Putamen (tissue), 1 donor: Measurements from ENCODE around the gene PIEZO1.

Source experiments
- DNase-seq: peaks from one replicate; pipeline ENCODE4 v3.0.0-alpha.2; 2016; ENCODE audit warnings: low spot score

PIEZO1 gene

DNA sequence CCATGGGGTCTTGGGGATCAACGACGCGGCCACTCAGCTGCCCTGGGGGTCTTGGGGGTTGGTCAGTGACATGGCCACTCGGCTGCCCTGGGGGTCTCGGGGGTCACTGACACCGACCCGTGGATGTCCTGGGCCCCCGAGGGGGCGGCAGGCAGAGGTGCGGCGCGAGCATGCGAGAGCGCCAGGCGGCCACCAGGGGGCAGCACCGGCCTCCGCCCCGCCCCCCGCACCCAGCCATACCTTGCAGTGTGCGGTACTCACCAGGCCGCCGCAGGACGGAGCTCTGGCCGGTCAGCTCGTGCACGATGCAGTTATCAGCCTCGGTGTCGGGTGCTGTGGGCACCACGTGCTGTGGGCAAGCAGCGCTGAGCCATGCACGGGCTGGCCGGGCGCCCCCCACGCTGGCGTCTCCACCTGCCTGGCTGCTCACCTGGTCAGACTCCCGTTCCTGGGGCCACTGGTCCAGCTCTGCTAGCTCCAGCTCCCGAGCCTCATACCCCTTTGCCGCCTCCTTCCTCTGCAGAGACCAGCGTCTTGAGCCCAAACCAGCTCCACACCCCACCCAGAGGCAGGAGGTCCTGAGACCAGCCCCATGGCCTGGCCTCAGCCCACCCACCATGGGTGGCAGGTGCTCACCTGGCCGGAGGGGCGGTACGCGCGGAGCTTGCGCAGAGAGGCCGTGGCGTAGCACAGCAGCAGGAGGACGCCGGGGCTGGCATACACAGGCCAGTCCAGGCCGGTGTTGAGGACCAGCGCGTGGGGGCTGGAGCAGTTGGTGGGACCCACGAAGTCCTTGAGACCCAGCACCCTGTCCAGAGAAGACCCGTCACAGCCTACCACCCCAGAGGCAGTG, 47.5 kb downstream of the PIEZO1 start:
- no peak for DNase-seq

DNA sequence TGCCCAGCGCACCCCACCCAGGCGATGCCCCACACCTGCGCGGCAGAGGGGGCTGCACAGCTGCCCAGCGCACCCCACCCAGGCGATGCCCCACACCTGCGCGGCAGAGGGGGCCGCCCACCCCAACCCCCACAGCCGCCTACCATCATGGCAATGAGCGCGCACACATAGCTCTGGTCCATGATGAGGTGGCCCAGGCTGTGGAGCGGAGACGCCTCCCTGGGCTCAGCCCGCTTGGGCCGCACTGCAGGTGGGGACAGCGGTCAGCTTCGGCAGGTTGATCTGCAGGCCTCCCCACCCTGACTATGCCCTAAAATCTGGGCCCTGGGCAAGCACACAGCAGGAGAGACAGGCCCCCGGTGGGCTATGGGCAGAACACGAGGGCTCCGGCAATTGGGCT, 48.5 kb downstream of the PIEZO1 start:
- DNase-seq = no peak

DNA sequence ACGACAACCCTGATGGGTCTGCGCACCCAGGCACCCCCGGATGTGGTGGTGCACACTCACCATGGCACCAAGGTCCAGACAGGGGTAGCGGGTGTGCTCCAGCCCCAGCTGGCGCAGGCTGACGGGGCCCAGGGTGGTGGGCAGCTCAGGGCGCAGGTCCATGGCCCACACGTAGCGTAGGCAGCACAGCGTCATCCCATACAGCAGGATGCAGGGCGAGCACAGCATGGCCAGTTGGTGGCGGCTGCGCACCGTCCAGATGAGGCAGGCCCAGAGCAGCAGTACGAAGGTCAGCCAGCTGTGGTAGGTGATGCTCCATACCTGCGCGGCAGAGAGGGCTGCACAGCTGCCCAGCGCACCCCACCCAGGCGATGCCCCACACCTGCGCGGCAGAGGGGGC, 48.9 kb downstream of the PIEZO1 start:
- no peak for DNase-seq

DNA sequence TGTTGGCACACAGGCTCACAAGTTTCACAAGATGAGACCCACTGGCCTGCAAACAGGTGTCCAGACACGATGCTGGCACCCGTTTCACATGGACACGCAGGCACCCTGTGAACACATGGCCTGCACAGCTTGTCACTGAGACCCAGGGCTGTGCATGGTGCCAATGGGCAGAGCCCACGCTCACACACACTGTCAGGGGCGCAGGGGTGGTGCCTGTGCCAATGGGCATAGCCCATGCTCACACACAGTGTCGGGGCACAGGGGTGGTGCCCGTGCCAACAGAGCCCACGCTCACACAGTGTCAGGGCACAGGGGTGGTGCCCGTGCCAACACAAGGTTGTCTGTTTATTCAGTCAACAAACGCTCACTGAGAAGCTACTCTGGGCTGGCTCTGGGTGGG, 49.4 kb downstream of the PIEZO1 start:
- DNase-seq = no peak

DNA sequence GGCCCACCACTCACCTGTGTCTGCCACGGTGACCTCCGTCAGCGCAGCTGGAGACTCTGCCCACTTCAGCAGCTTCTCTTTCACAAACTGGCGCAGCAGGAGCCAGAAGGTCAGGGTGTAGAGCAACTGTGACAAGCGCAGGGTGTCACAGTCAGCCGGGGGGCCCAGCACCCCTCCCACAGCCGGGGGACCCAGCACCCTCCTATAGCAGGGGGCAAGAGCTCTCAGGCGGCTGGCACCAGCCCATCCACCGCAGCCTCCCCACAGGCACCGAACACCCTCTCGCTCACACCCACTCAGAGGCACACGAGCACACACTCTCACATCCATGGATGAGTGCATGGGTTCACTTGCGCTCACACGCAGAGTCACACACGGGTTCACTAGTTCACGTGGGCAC, 49.9 kb downstream of the PIEZO1 start:
- no peak for DNase-seq

DNA sequence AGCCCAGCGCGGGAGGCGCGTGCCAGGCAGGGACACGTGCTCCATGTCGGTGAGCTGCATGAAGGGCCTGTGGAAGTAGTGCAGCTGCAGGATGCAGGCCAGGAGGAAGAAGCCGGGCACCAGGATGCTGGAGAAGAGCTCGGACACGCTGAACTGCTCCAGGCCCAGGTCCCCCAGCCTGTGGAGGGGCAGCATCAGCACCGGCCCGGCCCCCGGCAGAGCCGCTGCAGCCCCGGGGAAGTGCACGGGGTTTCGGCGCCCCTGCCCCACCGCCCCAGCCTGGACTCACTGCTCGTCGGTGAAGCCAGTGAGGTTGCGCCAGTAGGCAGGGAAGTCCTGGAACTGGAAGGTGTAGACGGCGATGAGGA, 50.7 kb downstream of the PIEZO1 start:
- no peak for DNase-seq

DNA sequence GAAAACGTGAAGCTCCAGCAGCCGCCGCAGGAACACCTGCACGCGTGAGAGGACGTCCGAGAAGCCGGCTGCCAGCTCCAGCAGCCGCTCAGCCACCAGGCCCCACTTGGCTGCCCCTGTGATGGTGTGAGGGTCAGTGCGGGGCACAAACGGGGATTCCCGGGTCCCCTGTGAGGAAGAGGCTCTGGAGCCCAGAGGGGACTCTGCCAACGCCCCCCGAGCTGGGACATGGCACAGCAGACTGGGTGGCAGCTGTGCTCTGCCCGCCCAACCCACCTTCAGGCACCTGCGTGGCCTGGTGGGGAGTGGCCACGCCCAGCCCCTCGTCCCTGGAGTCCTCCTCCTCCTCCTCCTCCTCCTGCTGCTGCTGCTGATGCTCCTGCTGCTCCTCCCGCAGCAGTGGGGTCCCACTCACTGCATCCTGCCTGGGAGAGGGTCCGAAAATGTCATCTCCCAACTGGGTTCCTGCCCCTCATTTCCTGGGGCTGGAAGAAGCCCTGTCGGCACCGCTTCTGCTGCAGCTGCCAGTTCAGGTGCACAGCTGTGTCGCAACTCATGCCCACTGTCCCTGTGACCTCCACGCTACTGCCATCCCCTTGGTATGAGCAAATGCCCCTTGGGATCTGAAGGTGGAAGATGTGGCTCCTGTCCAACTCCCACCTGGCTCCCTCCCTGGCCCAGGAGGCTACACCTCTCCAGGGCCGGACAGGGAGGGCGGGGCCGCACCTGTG, 51.2 kb downstream of the PIEZO1 start:
- no peak for DNase-seq

DNA sequence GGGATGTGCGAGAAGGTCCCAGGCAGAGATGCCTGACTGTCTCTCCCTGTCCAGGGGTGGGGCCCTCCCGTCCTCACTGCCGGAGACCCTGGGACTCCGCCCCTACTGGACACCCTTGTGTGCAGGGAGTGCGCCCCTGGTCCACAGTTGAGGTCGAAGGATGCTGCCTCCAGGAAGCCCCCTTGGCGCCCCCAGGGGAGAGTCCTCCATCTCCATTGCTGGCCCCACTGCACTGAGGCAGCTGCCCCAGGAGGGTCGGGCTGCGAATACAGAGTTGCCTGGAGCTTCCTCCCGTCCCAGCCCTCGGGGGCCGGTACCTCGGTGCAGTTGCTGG, 52.1 kb downstream of the PIEZO1 start:
- no peak for DNase-seq

DNA sequence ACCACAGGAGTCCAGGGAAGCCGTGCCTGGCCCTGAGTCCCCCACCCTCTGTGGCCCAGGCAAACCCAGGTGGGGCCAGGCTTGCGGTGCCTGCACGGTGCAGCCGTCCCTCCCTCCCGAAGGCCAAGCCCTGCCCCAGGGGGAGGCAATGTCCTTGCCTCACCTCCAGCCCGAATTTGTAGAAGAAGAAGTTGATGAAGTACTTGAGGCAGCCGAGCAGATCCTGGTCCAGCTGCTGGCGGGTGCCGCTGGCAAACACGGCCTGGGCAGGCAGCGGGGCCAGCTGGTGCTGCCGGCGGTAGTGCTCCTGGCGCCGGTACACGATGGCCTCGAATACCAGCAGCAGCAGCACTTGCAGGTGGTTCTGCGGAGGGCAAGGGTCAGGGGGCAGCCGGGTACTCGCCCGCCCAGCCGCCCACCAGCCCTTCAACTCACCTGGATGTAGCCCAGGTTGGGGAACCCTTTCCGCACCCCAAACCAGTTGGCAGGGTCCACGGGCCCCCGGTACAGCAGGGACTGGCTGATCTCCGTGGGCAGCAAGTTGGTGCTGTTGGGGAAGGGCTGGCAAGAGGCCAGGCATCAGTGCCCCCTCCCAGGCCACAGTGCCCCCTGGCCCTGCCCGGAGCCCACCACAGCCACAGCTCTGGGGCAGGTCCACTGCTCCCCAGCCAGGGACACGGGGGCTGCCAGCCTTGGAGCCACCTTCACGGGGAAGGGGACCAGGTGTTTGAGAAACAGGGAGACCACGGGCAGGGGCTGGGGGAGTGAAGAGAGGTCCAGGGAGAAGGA, 52.7 kb downstream of the PIEZO1 start:
- DNase-seq = no peak

DNA sequence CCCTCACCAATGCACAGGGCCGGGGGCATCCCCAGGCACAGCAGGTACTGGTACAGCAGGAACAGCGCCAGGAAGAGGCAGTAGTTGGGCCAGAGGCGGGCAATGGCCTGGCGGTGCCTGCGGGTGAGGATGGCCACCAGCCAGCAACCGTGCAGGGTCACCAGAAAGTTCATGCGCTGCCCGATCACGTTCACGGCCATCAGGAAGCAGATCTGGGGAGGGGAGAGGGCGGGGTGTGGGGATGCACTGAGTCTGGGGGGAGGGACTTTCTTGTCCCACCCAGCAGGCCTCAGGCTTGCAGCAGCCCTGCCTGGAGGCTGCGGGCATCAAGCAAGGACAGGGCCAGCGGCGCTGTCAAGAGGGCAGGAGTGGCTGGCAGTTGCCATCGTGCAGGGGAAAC, 53.3 kb downstream of the PIEZO1 start:
- no peak for DNase-seq

DNA sequence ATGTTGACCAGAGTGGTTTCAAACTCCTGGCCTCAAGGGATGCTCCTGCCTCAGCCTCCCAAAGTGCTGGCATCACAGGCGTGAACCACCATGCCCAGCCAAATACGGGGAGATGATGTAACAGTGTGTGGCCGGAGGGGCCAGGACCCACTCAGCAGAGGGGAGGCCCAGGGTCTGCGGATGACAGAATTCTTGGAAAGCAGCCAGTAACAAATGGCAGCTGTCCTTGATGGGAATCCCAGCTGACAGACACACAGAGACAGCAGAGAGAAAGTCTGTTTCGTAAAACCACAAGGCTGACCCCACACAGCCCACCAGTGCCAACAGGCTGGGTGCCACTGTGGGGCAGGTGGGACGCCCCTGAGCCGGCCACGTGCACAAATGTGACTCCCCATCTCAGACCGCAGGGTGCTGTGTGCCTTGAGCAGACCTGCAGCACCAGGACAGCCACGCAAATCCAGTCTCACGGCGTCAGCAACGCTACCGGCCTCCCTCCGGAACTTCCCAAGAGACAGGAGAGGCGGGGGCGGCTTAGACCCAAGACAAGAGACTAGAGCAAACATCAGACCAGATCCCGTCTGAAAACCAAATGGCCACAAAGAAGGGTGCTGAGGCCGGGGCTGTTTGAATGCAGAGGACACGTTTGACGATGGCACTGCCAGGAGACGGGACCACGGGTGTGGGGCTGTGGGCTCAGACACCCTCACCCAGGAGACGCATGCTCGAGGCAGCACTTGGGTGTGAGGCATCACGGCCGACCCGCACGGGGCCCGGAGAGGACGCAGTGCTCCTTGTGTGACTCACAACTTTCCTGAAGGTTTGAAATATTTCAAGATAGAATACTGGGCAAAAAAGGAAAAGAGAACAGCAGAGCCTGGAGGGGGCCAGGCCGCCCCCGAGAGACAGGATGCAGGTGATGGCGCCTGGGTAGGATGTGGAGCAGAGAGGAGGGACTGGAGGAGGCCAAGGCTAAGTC, 54.1 kb downstream of the PIEZO1 start:
- DNase-seq = no peak

DNA sequence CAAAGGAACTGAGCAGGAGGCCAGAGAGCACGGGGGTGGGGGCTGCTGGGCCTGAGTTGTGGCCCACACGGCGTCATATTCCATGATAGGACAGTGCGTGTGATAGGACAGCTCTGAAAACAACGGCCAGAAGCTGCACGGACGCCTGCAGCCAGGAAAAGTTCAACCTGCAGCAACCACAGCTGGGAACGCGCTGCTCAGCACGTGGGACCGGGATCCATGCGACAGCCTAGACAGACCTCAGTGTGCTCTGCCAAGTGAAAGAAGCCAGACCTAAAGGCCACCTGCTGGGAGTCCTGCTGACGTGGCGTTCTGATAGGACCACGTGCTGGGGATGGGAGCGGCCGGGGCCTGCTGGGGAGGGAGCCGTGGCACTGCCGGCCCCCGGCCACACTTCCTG, 57.1 kb downstream of the PIEZO1 start:
- no peak for DNase-seq

DNA sequence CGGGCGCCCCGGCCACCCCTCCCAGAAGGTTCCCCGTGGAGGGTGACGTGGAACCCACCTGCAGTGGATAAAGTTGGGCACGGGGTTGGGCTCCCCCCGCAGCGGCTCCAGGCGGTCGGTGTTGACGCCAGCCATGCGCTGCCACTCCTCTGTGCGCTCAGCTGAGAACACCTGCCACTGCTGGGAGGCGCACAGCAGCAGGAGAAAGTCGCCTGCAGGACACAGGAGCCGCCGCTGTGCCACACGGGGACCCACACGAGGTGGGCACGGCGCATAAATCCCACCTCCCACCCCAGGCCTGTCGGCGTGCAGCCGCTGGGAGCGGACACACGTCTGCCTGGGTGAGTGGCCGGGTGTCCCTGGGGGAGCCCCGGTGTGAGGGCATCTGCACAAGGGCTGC, 58.0 kb downstream of the PIEZO1 start:
- no peak for DNase-seq

DNA sequence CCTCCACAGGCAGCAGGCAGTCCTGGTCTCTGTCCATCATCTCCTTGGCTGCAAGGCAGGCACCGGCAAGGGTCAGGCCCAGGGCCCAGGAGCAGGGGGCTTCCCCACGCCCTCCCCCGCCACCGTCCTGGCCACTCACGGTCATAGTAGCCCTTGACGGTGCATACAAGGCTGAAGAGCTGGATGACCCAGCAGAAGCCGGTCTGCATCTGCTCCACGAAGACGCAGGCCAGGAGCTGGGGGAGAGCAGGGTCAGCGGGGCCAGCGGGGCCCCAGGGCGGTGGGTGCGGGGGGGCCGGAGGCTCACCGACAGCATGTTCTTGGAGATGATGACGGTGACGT, 58.6 kb downstream of the PIEZO1 start:
- DNase-seq = no peak

DNA sequence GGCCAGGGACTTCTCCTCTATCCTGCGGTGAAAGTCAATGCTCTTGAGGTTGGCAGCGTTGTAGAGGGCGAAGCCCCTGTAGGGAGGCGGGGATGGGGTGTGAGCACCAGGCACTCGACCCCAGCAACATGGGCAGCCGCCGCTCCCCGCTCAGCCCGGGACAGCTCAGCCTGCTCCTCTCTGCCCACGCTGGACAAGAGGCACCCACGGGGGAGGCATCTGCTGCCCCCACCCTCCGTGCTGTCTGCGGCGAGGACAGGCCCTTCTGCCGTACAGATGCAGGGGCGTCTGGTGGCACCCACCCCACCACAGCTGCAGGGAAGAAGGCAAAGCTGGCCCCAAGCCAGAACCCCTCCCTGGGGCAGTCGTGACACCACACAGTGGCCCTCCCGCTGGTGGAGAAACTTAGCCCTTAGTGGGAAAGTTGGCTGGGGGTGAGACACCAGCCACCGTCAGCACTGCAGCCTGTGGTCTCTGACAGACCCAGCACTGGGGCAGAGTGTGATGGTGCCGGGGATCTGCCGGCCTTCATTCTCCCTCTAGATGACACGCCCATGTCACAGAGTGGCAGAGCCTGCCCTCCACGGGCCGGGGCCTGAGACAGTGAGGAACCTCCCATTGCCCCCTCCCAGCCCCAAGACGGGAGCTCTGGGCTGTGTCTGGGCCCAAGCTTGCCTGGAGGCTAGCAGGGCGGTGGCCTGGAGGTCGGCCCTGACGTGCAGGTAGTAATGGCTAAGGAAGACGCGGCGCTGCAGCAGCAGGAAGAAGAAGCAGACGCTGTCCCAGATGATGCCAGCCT, 59.2 kb downstream of the PIEZO1 start:
- no peak for DNase-seq

DNA sequence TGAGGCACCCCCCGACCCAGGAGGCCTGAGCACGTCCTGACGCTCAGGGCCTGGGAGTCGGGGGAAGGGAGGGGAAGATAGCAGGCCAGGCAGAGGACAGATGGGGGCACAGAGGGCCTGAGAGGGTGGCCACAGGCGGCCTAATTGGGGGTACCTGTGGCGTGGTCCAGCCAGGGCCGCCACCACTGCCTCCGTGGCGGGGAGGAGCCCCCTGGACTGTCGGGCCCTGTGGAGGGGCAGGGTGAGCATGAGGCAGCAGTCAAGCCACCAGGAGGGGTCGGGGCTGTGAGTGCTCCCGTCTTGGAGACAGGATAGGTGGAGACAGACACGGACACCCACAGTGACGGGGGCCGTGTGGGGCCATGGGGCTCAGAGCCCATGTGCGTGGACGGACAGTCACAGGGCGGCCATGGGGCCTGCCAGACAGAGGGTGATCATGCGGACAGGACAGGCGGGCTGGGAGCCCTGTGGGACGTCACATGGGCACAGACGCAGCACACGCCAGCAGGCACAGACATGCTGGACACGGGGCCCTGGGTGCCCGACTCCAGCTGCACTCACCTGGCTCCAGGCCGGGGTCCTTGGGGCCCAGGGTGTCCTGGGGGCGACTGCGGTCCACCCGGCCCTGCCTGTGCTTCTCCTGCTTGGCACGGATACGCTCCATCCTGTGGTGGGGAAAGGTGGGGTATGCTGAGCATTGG, 60.0 kb downstream of the PIEZO1 start:
- no peak for DNase-seq

DNA sequence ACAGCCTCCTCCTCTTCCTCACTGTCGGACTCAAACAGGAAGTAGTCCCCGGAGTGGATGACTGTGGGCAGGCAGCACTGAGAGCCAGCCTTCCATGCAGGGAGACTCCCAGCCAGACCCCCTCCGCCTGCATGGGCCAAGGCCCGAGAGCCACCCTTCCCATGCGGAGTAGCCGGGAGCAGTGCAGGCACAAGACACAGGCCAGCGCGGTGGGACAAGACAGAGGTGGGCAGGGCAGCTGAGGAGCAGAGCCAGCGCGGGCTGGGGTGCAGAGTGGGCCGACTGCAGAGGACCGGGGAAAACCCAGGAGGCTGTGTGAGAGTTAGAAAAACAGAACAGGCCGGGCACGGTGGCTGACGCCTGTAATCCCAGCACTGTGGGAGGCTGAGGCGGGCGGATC, 61.1 kb downstream of the PIEZO1 start:
- no peak for DNase-seq

DNA sequence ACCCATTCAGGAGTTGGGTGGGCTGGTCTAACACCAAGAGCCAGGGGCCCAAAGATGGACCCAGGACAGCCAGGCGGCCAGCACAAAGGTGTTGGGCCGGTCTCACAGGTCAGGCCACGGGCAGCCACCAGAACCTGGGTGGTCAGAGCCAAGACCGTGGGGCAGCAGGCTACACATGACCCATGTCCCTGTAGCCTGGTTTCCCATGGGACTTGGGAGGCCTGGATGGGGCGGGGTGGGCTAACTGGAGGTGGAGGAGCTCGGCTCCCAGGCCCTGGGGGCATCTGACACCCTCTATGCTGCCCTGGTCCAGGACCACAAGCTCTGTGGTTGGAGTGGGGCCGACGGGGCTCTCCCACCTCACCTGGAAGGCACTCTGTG, 61.5 kb downstream of the PIEZO1 start:
- DNase-seq = no peak

DNA sequence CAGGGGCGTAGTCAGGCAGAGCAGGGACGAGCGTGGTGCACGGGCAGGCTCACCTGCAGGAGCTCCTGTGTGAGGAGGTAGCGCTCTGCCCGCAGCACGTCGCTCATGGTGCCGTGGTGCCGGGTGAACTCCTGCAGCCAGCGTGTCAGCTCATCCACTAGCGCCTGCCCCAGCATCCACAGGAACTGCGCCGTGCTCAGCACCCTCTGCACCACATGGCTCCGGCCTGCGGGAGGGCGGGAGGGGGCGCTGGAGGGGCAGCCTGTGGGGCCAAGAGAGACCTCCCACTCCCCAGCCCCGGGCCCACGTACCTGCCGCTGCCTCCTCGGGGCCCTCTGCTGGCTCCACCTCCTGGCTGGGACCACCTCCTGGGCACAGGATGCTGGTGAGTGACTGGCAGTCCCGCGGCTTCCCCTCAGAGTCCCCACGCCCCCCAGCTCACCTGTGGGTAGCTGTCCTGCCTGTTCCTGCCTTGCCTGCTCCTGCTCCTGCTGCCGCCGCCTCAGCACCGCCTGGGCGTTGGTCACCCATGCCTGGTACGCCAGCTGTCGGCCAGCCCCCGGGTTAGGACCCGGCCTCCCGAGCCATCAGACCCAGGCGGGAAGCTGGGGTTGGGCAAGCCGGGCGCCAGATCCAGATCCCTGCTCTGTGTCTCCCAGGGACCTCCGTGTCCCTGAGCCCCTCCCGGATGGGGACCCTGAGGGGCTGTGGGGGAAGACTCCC, 62.1 kb downstream of the PIEZO1 start:
- DNase-seq = no peak
